Inflammatory macrophage (primary cell): ENCODE results near the gene LDB2.

ENCODE experiments used
- DNase-seq, 2 donors: peaks; one replicate each; pipeline ENCODE4 v3.0.0-alpha.2; 2020 to 2022

LDB2 gene

GRCh38 chr4:16682975-16683374 is 215.5 kb downstream of the LDB2 start:
- DNase-seq = no peak

GRCh38 chr4:16677001-16677944 is 221.2 kb downstream of the LDB2 start:
- no peak for DNase-seq

GRCh38 chr4:16676230-16676770 is 222.1 kb downstream of the LDB2 start:
- DNase-seq = no peak

- DNase-seq = no peak
These were observed 224.4 kb downstream of the LDB2 start for GRCh38 chr4:16674082-16674481.

GRCh38 chr4:16672421-16672820 is 226.0 kb downstream of the LDB2 start:
- no peak for DNase-seq

GRCh38 chr4:16671741-16672140 is 226.7 kb downstream of the LDB2 start:
- DNase-seq = no peak

- no peak for DNase-seq
These were observed 227.7 kb downstream of the LDB2 start for GRCh38 chr4:16670727-16671126.

GRCh38 chr4:16669036-16669435 is 229.4 kb downstream of the LDB2 start:
- no peak for DNase-seq

- no peak for DNase-seq
These were observed 230.0 kb downstream of the LDB2 start for GRCh38 chr4:16668488-16668887.

GRCh38 chr4:16667464-16667863 is 231.0 kb downstream of the LDB2 start:
- no peak for DNase-seq

GRCh38 chr4:16665942-16666551 is 232.4 kb downstream of the LDB2 start:
- DNase-seq = no peak

- DNase-seq = no peak
These were observed 234.7 kb downstream of the LDB2 start for GRCh38 chr4:16663732-16664131.

- no peak for DNase-seq
These were observed 235.1 kb downstream of the LDB2 start for GRCh38 chr4:16663307-16663706.

GRCh38 chr4:16661813-16662212 is 236.6 kb downstream of the LDB2 start:
- DNase-seq = no peak

- DNase-seq = no peak
These were observed 237.8 kb downstream of the LDB2 start for GRCh38 chr4:16660656-16661055.

- DNase-seq = no peak
These were observed 238.8 kb downstream of the LDB2 start for GRCh38 chr4:16659694-16660093.

GRCh38 chr4:16659079-16659478 is 239.4 kb downstream of the LDB2 start:
- no peak for DNase-seq

- no peak for DNase-seq
These were observed 240.3 kb downstream of the LDB2 start for GRCh38 chr4:16658183-16658582.

GRCh38 chr4:16655111-16655510 is 243.3 kb downstream of the LDB2 start:
- DNase-seq = no peak

GRCh38 chr4:16652732-16653305 is 245.6 kb downstream of the LDB2 start:
- no peak for DNase-seq

GRCh38 chr4:16646459-16646858 is 252.0 kb downstream of the LDB2 start:
- no peak for DNase-seq

- DNase-seq = no peak
These were observed 254.6 kb downstream of the LDB2 start for GRCh38 chr4:16643893-16644292.

- no peak for DNase-seq
These were observed 255.5 kb downstream of the LDB2 start for GRCh38 chr4:16642897-16643296.

GRCh38 chr4:16641971-16642370 is 256.5 kb downstream of the LDB2 start:
- DNase-seq = no peak
